Pancreas (tissue), 10 donors: ENCODE measurements around the gene IGSF23. TPM values are rescaled to one million over a fixed set of nuclear protein-coding genes. Genes with fewer than 3 reads are reported as not detected.

Source experiments
- ATAC-seq, 4 donors: fragments of 200-7000 bp; cut with Tn5 transposase; one replicate each; pipeline versions ENCODE4 v1.8.0 to v1.9.1; 2020; ENCODE audit warnings: mild to moderate bottlenecking in 4 of 4, moderate library complexity in 4 of 4
- DNase-seq, 6 donors: peaks; one replicate each; pipeline ENCODE4 v3.0.0-alpha.2; 2020
- FAIRE-seq: peaks from 2 replicates; lab custom pipeline; 2012; peaks lifted over from hg19 to GRCh38; lab: Jason Lieb, UNC
- H3K27ac ChIP-seq, 4 donors: fragments of 200-600 bp; sonication (generic); 1 replicate in 3 of 4; 2 replicates in 1 of 4; pipeline versions ENCODE4 v1.5.0 to v1.8.0; 2020
- H3K27me3 ChIP-seq, 4 donors: fragments of 200-600 bp; one replicate each; pipeline ENCODE4 v1.8.0; 2021
- H3K36me3 ChIP-seq, 3 donors: fragments of 200-600 bp; sonication (generic) in 1 of 3; one replicate each; pipeline versions ENCODE4 v1.5.0 to v1.8.0; 2020 to 2021
- H3K4me1 ChIP-seq, 3 donors: fragments of 200-600 bp; one replicate each; pipeline ENCODE4 v1.8.0; 2021
- H3K4me3 ChIP-seq, 4 donors: fragments of 200-600 bp; sonication (generic) in 2 of 4; one replicate each; pipeline versions ENCODE4 v1.5.0 to v1.8.0; 2020 to 2021
- H3K9me3 ChIP-seq, 4 donors: fragments of 200-600 bp; one replicate each; pipeline ENCODE4 v1.8.0; 2021
- WGBS, 2 donors: extraction: QIAGEN DNeasy Blood & Tissue Kit; methylation state at CpG; one replicate each; pipeline ENCODE4 v1.1.7; 2013; 5-methylcytosine and 5-hydroxymethylcytosine counted together
- intact Hi-C, 3 donors: fragments of 100-400 bp; cut with DNase I; formaldehyde crosslinking; loops; one replicate each; pipeline versions ENCODE4 v1.11.1 to v1.14.2; 2022
- polyA plus RNA-seq, 2 donors: library from polyadenylated mRNA; stranded (reverse); fragments of 200-250 nt; gene quantifications; one replicate each; pipeline ENCODE4 v1.2.3, GENCODE V29; 2013
- total RNA-seq, 6 donors: library from RNA; stranded (reverse); fragmentation: NEBNext Ultra II Directional in 4 of 6; extraction: Animal tissue kit (Norgen Biotek cat#: 25700) in 4 of 6; gene quantifications; one replicate each; pipeline versions ENCODE4 v1.2.1 to v1.2.4, GENCODE V29; 2021 to 2023
- TF ChIP-seq, protein P1 (sequence below), 4 donors: fragments of 200-600 bp; sonication (generic) in 3 of 4; IDR thresholded peaks; one replicate each; pipeline versions ENCODE4 v1.5.0 to v1.8.0; 2021; ENCODE audit warnings: antibody characterized with exemption in 4 of 4
- donor health status: healthy with polysubstance abuse.
- donor health status: DM: no; HTN: no; CAD: no; lungs with moderate emphysema.
- donor health status: DM: no; HTN: no; CAD: no.
- donor health status: control.
- donor health status: control.
- donor health status: Bipolar disorder and iron deficiency.
- donor health status: DM: yes; HTN: yes; CAD: no.
- donor health status: DM: no; HTN: no; CAD: no.
- donor health status: DM: no; HTN: no; CAD: no.
- donor health status: DM: yes; HTN: yes; CAD: no.

IGSF23 gene
- total and polyA plus RNA-seq, 8 donors = 0.43 to 1.3 (median 1.2) TPM

DNA sequence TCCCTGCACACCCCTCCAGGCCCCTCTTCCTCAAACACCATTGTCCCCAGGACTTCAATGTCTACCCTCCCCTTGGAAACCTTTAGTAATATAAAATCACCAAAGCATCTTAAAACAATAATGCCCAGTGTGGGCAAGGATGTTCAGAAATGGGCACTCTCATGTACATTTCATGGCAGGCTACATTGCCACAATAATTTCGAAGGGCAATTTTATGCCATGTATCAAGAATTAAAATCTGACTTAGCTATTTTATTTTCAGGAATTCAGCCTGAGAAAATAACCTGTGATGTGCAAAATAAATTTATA, 35.8 kb upstream of the IGSF23 start:
- 25 to 37% methylated on average over 1 of the region's 1 CpG for WGBS, 2 donors
- DNase-seq (no peak), ATAC-seq (no peak), FAIRE-seq (no peak)
- Histone ChIP-seq H3K36me3 (no peaks in the 10 kb centered on the region), H3K27me3 (no peaks in the 10 kb centered on the region), H3K4me3 (no peak overlapping the region), H3K9me3 (no peaks in the 10 kb centered on the region), H3K4me1 (no peaks in the 10 kb centered on the region), H3K27ac (no peak overlapping the region)
- intact Hi-C loops = loop anchor here in 1 of 3 donors (5.0 kb wide), 1 partner anchor 80 kb away; no protein-coding TSS in a partner anchor
- TF ChIP-seq, protein P1, sequence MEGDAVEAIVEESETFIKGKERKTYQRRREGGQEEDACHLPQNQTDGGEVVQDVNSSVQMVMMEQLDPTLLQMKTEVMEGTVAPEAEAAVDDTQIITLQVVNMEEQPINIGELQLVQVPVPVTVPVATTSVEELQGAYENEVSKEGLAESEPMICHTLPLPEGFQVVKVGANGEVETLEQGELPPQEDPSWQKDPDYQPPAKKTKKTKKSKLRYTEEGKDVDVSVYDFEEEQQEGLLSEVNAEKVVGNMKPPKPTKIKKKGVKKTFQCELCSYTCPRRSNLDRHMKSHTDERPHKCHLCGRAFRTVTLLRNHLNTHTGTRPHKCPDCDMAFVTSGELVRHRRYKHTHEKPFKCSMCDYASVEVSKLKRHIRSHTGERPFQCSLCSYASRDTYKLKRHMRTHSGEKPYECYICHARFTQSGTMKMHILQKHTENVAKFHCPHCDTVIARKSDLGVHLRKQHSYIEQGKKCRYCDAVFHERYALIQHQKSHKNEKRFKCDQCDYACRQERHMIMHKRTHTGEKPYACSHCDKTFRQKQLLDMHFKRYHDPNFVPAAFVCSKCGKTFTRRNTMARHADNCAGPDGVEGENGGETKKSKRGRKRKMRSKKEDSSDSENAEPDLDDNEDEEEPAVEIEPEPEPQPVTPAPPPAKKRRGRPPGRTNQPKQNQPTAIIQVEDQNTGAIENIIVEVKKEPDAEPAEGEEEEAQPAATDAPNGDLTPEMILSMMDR (IDR thresholded peaks at IDR 0.05) = no peak

DNA sequence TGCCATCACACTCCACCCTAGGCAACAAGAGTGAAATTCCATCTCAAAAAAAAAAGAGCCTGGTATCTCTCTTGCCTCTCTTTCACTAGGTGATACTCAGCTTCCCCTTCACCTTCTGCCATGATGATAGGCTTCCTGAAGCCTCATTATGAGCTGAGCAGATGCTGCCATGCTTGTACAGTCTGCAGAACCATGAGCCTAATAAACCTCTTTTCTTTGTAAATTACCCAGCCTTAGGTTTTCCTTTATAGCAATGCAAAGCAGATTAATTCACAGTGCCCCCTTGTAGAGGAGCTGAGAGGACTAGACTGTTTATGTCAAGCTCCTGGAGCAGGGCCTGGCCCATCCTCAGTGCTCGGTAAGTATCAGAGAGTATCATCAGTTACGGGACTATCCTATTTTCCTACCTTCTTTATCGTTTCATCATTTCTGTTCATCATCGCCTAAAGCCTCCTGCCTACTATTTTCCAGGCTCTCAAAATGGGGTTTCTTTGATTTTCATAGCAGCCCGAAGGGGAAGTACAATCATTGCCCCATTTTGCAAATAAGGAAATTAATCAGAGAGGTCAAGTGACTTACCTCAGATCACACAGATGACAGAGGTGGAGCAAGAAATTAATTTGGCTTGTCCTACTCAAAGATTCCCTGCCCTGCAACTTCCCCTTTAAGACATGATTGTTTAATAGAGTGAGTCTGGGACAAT, 33.5 kb upstream of the IGSF23 start:
- WGBS, 2 donors = 92 to 93% methylated on average over 5 of the region's 5 CpGs
- no peaks in the 10 kb centered on the region for H3K36me3 ChIP-seq
- FAIRE-seq = no peak
- H3K9me3 ChIP-seq = no peaks in the 10 kb centered on the region
- no peak overlapping the region for H3K27ac ChIP-seq
- no peaks in the 10 kb centered on the region for H3K4me1 ChIP-seq
- no peak overlapping the region for H3K4me3 ChIP-seq
- no peaks in the 10 kb centered on the region for H3K27me3 ChIP-seq
- TF ChIP-seq, protein P1 (IDR thresholded peaks at IDR 0.05) = no peak
- ATAC-seq = no peak
- DNase-seq = no peak
- intact Hi-C loops = loop anchor here in 2 of 3 donors (5.0 kb wide), 1 partner anchor 77 kb away; no protein-coding TSS in a partner anchor

- peak in 1 of 6 donors; percentile 4 for DNase-seq
- Histone ChIP-seq H3K27me3 (no peaks in the 10 kb centered on the region), H3K4me1 (no peaks in the 10 kb centered on the region), H3K9me3 (no peaks in the 10 kb centered on the region), H3K36me3 (no peaks in the 10 kb centered on the region), H3K27ac (no peak overlapping the region), H3K4me3 (no peak overlapping the region)
- intact Hi-C loops = loop anchor here in 1 of 3 donors (5.0 kb wide), 1 partner anchor 77 kb away; no protein-coding TSS in a partner anchor
- TF ChIP-seq, protein P1 (IDR thresholded peaks at IDR 0.05) = no peak
- 78 to 85% methylated on average over 11 of the region's 11 CpGs for WGBS, 2 donors
- ATAC-seq = no peak
- FAIRE-seq = no peak
Observed at GRCh38 chr19:44580366-44580895, 32.9 kb upstream of the IGSF23 start.

GRCh38 chr19:44581288-44581687, 32.1 kb upstream of the IGSF23 start:
- FAIRE-seq = no peak
- WGBS, 2 donors = 93 to 98% methylated on average over 2 of the region's 2 CpGs
- no peaks in the 10 kb centered on the region for H3K27me3 ChIP-seq
- ATAC-seq = no peak
- intact Hi-C loops = loop anchor here in 1 of 3 donors (5.0 kb wide), 1 partner anchor 76 kb away; no protein-coding TSS in a partner anchor
- no peaks in the 10 kb centered on the region for H3K9me3 ChIP-seq
- TF ChIP-seq, protein P1 (IDR thresholded peaks at IDR 0.05) = no peak
- peak in 1 of 6 donors; percentile 2 for DNase-seq
- no peaks in the 10 kb centered on the region for H3K4me1 ChIP-seq
- H3K4me3 ChIP-seq = no peak overlapping the region
- H3K27ac ChIP-seq = no peak overlapping the region
- no peaks in the 10 kb centered on the region for H3K36me3 ChIP-seq
